Endothelial cell of hepatic sinusoid (primary cell): ENCODE measurements around the gene CCL11.

Source experiments
- in situ Hi-C: cut with HindIII; loops from 2 replicates; pipeline ENCODE4 v1.10.0; 2017; ENCODE audit warnings: low sequenced_read_pairs

CCL11 gene

DNA sequence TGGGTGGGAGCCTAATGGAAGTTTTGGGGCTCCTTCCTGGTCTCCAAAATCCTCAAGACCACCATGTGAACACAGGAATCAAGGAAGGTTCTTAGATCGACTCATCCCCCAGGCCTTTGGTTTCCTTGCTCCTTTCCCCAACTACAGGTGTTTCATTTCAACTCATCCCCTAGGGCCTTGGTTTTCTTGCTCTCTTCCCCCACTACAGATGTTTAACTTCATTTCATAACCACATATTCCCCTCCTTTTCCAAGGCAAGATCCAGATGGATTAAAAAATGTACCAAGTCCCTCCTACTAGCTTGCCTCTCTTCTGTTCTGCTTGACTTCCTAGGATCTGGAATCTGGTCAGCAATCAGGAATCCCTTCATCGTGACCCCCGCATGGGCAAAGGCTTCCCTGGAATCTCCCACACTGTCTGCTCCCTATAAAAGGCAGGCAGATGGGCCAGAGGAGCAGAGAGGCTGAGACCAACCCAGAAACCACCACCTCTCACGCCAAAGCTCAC, at the start of gene CCL11:
CCL11 (plus strand) TSS at position 457 of the 507 bp plus-strand sequence. CDS start 67 bp downstream, outside the sequence.
- in situ Hi-C loops: no loop called here

DNA sequence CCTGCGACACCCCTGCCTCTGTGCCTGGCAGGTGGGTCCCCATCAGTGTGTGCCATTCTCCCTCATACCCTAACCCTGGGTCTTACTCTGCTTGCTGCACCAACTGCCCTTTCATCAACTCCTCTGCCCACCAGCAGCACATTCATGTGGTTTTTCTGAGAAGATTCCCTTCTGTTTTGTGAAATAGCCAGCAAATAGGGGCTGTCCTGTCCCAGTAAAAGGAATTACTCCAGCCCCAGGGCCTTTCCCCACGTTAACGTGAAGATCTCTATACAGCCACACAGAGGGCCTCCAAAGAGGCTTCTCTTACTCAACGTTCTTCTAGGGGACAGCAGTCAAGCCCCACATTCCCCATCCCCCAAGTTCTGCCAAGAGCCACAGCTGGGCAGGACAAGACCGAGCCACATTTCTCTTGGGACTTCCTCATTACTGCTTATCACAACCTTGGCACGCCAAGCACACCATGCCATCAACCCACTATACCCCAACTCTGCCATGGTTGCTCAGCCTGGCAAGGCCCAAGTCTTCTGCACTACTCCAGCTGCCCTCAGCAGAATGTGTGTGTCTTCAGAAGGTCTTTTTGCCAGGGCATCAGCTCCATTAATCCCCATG, 49.2 kb upstream of the CCL11 start:
- in situ Hi-C loops: loop anchor here (5.0 kb wide), 1 partner anchor 66 kb away; no protein-coding TSS in a partner anchor

DNA sequence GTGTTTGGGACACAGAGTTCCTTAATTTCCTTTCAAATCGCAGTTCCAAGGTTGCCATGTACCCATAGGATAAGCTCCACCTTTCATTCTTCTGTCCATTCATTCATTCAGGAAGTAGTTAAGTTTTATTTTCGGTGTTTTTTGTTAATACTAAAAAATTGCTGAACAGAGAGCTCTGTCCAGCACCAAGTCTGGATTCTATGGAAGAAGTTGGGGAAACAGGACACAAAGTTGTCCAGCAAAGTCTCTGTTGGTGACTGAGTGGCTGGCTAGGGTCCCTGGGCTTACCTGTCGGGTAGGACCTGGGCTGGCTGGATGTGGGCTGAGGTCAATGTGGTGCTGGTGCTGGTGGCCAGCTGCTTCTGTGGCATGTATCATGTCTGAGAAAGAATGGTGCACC, 48.1 kb upstream of the CCL11 start:
- in situ Hi-C loops: loop anchor here (5.0 kb wide), 1 partner anchor 65 kb away; no protein-coding TSS in a partner anchor

DNA sequence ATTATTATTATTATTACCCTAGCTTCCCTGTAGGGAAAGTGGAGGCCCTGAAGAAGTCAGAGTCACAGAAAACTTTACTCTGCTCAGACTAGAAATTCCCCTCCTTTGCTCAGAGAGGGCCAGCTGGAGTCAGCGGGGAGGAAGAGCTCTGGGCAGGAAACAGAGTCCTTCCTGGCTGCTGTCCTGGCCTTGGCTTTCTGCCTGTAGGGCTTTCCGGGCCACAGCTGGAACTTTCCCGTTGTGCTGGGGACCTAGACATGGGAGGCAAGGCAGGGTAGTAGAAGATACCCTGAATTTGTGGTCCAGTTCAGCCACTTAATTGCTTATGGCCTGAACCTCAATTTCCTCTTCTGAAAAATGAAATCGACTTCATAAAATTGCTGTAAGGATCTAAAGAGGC, 44.5 kb upstream of the CCL11 start:
- in situ Hi-C loops: no loop called here

DNA sequence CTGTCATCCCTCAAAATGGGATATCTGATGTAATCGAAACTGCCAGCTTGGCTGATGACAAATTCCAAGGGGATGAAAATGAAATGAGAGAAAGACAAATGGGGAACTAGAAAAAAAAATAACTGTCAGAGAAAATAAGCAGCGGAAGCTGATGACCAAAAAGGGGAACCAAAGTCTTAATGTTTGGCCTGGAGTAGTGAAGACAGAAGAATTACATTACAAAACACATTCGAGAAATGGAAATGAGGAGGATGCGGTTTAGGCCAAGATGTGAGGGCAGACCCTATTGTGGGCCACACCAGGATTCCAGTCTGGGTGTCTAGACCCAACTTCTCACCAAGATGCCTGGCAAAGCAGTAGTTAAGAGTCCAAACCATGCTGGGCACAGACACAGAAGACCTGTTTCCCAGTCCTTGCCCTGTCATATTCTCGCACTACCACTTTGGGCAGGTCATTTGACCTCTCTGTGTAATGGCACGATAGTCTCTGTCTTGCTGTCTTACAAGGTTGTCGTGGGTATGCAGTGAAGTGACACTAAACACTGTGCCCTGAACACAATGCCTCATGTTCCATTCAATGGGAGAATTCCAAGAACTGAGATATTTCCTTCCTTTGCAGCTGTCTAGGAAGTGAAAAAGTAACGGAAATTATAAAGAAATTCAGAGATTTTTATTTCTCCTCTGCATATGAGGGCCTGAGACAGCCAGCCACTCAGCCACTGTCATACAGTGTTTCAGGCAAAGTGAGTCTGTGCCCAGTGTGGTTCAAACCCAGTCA, 42.8 kb upstream of the CCL11 start:
- in situ Hi-C loops: no loop called here

DNA sequence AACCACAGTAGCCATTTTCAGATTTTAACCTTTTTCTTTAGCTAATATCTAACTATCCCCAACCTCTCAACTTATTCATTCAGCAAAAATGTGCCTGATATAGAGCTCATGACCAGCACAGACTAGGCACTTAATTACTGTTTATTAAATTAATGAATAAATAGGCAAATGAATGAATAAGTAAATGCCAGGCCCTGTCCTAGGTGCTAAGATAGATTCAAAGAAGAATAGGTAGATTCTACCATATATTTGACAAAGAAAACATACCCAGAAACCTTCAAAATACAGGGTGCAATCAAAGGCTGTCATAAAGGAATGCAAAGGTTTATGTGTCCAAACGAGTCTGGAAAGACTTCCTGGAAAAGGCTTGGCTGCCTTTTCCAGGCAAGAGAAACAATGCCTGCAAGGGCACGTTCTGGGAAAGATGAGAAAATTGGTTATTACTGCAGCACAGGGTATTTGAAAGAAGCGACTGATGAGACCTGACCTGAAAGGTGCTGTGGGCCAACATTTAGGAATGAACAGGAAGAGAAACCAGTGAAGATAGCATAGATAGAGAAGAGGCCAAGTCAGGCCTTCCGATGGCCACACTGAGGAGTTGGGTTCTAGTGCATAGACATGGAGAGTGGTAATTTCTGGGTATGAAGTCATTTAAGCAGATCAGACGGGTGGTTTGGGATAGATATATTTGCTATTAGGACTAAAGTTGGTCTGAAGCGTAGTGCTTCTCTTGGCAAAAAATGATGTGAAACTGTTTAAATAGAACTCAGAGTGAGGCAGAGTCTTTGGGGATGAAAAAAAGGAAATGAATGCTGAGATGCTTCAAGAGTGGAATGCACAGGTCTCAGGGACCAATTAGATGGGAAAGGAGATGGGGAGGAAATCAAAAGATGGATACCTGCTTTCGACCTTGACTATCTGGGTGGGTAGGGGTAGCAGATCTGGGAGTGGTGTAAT, 41.9 kb upstream of the CCL11 start:
- in situ Hi-C loops: no loop called here

DNA sequence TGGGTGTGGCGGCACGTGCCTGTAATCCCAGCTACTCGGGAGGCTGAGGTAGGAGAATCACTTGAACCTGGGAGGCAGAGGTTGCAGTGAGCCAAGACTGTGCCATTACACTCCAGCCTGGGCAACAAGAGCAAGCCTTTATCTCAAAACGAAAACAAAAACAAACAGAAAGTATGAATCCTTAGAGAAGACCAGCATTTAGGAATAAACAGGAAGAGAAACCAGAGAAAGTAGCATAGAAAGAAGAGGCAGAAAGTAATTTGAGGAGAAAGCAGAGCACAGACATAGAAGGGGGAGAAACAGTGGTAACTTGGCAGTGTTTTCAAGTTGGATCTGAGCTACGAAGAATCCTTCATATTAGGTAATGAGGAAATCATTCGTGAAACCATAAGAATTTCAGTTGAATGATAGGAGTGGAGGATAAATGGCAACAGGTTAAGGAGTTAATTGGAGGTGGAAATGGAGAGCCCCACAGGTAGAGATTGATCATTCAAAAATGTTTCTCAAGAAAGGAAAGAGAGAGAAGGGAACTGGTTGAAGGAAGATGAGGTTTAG, 40.1 kb upstream of the CCL11 start:
- in situ Hi-C loops: no loop called here

DNA sequence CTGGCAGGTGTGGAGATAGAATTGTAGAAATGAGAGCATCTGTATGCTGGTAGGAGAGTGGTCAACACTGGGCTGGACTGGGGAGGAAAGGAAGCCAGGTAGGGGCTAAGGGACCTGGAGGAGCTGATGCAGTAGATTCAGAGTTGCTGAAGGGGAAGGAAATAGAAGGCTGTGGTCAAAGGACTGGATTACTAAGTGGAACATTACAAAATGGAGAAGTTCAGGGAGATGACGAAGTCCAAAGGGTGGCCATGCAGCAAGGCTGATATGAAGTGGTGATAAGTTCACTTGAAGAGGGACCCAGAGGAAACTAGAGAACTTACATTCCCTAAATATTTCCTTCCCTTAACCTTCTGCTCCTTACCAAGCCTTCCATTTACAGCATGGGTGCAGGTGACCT, 39.1 kb upstream of the CCL11 start:
- in situ Hi-C loops: no loop called here

DNA sequence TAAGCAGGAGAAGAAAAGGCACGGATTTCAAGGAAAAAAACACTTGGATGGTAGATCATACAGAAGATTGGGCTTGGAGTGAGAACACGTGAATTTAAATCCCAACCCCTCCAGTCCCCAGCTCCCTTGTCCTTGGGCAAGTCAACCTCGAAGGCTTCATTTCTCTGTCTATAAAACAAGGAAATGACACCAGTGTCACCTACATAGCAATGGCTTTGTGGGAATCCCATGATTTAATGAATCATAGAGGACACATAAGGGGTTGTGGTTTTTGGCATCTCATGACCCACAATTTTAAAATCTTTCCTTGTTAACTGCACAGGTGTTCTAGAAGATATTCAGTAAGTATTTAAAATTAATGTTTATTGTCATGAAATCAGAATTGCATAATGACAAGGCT, 38.7 kb upstream of the CCL11 start:
- in situ Hi-C loops: no loop called here

DNA sequence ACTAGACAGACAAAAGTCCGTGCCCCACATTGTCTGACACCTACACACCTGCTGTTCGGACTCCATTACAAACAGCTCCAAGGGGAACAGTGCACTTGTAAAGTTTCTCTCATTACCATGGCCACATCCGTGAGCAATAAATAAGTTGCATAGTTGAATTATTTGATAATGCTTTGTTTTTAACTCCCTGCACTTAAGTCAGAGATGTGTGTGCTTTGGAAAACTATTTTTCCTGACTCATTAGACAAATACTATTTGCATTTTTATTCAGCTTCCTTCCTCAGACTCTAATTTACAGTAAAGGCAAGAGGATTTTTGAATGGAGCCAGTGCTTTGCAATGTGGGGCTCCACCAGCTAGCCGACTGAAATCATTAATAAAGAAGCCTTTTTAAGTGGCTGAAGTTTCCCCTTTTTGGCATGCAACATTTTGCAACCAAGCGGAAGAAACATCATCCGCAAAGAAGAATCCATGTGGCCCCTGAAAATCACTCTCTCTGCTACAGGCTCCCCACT, 37.0 kb upstream of the CCL11 start:
- in situ Hi-C loops: no loop called here

DNA sequence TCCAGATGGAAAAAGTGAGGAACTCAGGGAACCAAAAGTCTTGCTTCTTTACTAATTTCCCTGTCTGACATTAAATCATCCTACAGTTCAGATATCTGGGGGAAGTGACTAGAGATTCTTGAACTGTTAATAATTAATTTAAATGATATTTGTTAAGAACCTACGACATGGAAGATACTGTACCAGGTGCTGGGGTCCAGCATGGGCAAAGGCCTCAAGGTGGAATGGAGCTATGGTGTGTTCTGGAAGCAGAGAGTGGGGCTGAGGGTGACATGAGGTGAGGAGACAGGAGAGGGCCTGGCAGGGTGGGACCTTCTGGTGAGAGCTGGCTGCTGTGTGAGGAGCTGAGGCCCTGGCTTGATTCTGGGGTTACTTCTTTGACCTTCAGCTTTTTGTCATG, 36.5 kb upstream of the CCL11 start:
- in situ Hi-C loops: no loop called here

DNA sequence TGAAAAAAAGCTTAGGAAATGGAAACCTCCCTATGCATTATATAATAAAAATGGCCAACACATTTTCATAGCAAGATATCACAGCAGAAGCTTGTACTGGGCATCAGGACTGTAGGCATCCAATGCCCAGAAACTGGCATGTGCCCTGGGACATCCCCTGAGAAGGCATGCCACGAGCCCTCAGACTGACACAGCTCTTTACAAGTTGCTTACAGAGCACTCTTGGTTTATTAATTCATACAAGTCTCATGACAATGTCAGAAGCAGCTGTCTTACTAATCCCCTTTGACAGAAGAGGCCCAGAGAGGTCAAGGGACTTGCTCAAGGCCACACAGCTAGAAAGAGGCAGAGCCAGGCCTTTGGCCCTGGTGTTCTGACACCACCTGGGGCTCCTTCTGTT, 36.1 kb upstream of the CCL11 start:
- in situ Hi-C loops: no loop called here

DNA sequence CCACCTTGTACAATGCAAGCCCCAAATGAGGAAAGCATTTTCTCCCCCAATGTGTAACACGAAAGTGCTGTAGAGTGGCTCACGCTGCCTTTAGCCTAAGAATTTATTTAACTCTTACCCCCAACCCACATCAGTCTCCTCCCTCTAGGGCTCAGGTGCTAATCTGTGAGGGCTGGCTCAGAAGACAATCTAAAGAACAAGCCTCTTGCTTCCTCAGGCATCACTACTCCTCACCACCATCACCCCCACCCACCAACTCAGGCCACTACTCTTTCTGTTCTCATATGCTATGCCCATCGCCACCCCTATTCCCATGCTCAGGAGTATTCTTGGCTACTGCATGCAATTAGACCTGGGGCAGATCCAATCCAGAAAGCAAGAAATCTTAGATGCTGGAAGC, 34.4 kb upstream of the CCL11 start:
- in situ Hi-C loops: no loop called here

DNA sequence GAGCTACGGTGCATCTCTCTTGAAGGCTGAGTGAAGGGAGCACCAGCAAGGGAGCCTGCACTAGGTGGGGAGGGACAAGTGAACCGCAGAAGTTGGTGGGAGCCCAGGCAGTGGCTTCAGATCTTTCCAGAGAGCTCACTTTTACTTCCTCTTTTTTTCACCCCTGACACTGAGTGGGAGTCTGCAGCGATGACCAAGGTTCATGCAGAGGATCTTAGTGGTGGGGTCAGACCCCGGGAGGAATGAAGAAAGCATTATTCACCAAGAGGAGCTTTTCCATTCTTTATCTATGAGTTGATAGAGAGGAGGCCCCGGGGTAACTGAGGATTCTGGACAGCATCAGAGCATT, 33.5 kb upstream of the CCL11 start:
- in situ Hi-C loops: no loop called here

DNA sequence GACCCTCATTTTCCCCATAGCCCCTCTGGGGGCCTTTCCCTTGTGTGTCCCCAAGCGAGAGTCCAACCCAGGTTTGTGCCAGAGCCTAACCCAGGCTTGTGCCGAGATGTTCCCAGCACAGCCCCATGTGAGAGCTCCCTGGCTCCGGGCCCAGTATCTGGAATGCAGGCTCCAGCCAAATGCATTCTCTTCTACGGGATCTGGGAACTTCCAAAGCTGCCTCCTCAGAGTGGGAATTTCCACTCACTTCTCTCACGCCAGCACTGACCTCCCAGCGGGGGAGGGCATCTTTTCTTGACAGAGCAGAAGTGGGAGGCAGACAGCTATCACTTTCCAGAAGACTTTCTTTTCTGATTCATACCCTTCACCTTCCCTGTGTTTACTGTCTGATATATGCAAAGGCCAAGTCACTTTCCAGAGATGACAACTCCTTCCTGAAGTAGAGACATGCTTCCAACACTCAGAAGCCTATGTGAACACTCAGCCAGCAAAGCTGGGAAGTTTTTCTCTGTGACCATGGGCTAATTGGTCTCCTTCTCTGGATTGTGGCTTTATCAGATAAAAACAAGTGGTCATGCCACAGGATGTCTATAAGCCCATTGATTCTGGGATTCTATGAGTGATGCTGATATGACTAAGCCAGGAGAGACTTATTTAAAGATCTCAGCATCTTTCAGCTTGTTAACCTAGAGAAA, 33.0 kb upstream of the CCL11 start:
- in situ Hi-C loops: no loop called here

DNA sequence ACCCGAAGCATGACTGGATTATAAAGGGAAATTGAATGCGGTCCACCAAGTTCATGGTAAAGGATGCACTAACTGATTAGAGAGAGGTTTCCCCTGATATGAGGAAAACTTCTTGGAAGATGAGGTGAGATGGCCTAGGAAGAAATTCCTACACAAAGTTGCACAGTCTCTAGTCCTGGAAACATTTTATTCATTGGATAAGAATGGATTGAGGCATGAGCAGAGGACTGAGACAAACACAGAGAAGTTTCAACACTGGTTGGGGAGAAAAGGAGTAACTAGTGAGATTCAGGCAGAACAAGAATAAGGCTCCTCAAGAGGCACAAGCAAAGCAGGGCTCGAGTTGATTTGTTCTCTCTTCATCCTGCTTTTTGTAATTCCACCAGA, 32.4 kb upstream of the CCL11 start:
- in situ Hi-C loops: no loop called here

DNA sequence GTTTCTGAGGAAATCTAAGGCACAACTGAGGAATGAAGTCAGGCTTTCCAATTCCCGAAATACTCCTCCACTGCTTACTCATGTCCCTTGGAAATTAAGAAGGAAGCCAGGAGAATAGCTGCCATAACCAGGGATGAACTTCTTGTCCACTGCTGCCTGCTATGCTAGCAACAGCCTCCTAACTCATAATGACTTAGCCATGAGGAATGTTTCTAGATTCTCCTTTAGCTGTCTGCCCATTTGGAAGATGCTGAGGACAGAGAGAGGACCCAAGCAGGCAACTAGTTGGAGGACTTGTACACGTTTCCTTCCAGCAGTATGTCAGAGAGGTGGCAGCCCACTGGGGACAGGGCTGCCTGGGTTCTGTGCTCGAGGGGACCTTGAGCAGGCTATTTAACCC, 31.4 kb upstream of the CCL11 start:
- in situ Hi-C loops: no loop called here

DNA sequence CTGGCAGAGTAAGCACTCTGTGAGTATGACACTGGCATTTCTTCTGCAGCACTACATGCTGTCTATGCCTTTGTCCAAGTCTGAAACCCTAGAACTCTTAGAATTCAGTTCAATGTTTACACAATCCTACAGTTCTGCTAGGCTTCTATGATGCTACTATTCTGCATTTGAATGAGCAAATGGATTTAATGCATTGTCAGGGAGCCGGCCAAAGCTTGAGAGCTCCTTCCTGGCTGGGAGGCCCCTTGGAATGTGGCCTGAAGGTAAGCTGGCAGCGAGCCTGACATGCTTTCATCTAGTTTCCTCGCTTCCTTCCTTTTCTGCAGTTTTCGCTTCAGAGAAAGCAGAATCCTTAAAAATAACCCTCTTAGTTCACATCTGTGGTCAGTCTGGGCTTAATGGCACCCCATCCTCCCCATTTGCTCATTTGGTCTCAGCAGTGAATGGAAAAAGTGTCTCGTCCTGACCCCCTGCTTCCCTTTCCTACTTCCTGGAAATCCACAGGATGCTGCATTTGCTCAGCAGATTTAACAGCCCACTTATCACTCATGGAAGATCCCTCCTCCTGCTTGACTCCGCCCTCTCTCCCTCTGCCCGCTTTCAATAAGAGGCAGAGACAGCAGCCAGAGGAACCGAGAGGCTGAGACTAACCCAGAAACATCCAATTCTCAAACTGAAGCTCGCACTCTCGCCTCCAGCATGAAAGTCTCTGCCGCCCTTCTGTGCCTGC, 30.7 kb upstream of the CCL11 start, which contains the start of gene CCL2:
CCL2 (plus strand) TSS at position 635 of the 730 bp plus-strand sequence; CDS start at position 700, 65 bp downstream.
- in situ Hi-C loops: no loop called here

DNA sequence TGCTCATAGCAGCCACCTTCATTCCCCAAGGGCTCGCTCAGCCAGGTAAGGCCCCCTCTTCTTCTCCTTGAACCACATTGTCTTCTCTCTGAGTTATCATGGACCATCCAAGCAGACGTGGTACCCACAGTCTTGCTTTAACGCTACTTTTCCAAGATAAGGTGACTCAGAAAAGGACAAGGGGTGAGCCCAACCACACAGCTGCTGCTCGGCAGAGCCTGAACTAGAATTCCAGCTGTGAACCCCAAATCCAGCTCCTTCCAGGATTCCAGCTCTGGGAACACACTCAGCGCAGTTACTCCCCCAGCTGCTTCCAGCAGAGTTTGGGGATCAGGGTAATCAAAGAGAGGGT, 30.2 kb upstream of the CCL11 start:
- in situ Hi-C loops: no loop called here

DNA sequence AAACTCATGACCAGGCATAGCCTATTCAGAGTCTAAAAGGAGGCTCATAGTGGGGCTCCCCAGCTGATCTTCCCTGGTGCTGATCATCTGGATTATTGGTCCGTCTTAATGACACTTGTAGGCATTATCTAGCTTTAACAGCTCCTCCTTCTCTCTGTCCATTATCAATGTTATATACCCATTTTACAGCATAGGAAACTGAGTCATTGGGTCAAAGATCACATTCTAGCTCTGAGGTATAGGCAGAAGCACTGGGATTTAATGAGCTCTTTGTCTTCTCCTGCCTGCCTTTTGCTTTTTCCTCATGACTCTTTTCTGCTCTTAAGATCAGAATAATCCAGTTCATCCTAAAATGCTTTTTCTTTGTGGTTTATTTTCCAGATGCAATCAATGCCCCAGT, 29.7 kb upstream of the CCL11 start:
- in situ Hi-C loops: no loop called here
